ENCODE measurements around the gene WWOX. TPM values are rescaled to one million over a fixed set of nuclear protein-coding genes. Genes with fewer than 3 reads are reported as not detected.
"Not testable (repeated sequence)": the region's sequence is repeated elsewhere in the genome, so short reads cannot be mapped to it uniquely, and the experiment has no call there.

Gene WWOX
- total and polyA plus RNA-seq, 2 of the 4 experiments (the other 2 are of a cell fraction) = 2.7 to 5.4 TPM

DNA sequence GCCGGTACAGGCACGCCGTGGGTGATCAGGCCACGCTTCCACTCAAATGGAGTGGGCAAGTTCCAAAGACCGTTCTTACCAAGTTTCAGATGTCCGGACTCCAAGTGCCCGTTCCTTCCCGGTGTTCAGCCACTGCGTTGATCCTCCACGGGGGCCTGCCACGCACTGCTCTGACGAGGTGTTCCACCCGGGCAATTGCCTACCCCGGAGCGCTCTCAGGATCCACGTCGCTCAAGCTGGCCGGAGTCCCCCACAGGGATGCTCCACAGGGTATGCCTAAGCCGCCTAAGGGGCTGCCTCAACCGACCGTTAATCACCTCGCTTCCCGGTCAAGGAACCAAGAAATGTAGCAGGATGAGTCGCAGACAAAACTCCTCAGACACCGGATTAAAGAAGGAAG is 39.6 kb upstream of the WWOX start:
- H3K79me1 ChIP-seq (ENCODE audit: low read depth in 1 of 2, low read length in 2 of 2); BruUV-seq (replicated peaks); H3K4ac ChIP-seq (ENCODE audit: low read depth, low read length); H2AK5ac ChIP-seq (ENCODE audit: low read depth, low read length); H3K56ac ChIP-seq (ENCODE audit: extremely low read depth, insufficient read depth, low read length); H3K9ac ChIP-seq (ENCODE audit: low read depth, low read length); H3K18ac ChIP-seq (ENCODE audit: low read depth, low read length); H4K8ac ChIP-seq (ENCODE audit: low read depth in 2 of 2, low read length in 2 of 2); H3K4me2 ChIP-seq (ENCODE audit: low read depth, low read length); H3K27ac ChIP-seq (ENCODE audit: insufficient read depth, low read length); H3K4me1 ChIP-seq (ENCODE audit: control insufficient read depth, insufficient read depth, low read length); H3K27me3 ChIP-seq (ENCODE audit: control insufficient read depth, insufficient read depth, low read length); H4K5ac ChIP-seq (ENCODE audit: low read depth, low read length); H2BK15ac ChIP-seq (ENCODE audit: low read depth, low read length); H4K91ac ChIP-seq (ENCODE audit: insufficient read depth, low read depth, low read length); H2BK20ac ChIP-seq (ENCODE audit: low read depth, low read length); in situ Hi-C loops (cut with MboI; ENCODE audit: low sequenced_read_pairs); DNase-seq; H2AFZ ChIP-seq (replicated peaks; ENCODE audit: low read length, poor library complexity); dilution Hi-C loops (cut with HindIII; ENCODE audit: low sequenced_read_pairs, unreplicated experiment); H2BK5ac ChIP-seq (ENCODE audit: low read depth, low read length, poor library complexity, severe bottlenecking); H4K20me1 ChIP-seq (ENCODE audit: insufficient read depth, low read length); ATAC-seq (ENCODE audit: low read depth); H3K4me3 ChIP-seq (ENCODE audit: insufficient read depth, low read depth, low read length); H3K9me1 ChIP-seq (ENCODE audit: insufficient read depth, low read length); H2BK120ac ChIP-seq (ENCODE audit: low read depth, low read length); POLR2A ChIA-PET (ENCODE audit: unreplicated experiment); intact Hi-C loops (cut with micrococcal nuclease); H3K14ac ChIP-seq (replicated peaks; ENCODE audit: low read depth, low read length); H3K23ac ChIP-seq (ENCODE audit: low read depth, low read length); H3K9me3 ChIP-seq (ENCODE audit: control insufficient read depth, insufficient read depth, low read length); H3K36me3 ChIP-seq (ENCODE audit: control insufficient read depth, insufficient read depth, low read length); H2AK9ac ChIP-seq (replicated peaks; ENCODE audit: low read depth, low read length, poor library complexity); CTCF ChIA-PET: not testable (repeated sequence)
- WGBS, 2 experiments (ENCODE audit: extremely low coverage in 2 of 2, insufficient read length in 1 of 2) = 75% methylated on average over 11 of the region's 25 CpGs; no CpG with 5 or more reads in 1 of the 2 experiments
